H9 (cell line): ENCODE results near the gene SNN. TPM values are rescaled to one million over a fixed set of nuclear protein-coding genes. Genes with fewer than 3 reads are reported as not detected.

ENCODE experiments used
- DNase-seq: peaks from one replicate; pipeline ENCODE4 v3.0.0-alpha.2; 2017
- H2AFZ ChIP-seq: one replicate; pipeline ENCODE4 v1.6.1; 2013; ENCODE audit warnings: mild to moderate bottlenecking, low read length, control low read depth, moderate library complexity
- H2AK5ac ChIP-seq: 2 replicates; pipeline ENCODE4 v1.6.1; 2013; ENCODE audit warnings: low read length, control low read depth, mixed read lengths; ENCODE audit not compliant: insufficient read length
- H2BK120ac ChIP-seq: one replicate; pipeline ENCODE4 v1.6.1; 2013; ENCODE audit warnings: low read depth, mild to moderate bottlenecking, low read length, control low read depth, inconsistent platforms; ENCODE audit not compliant: poor library complexity, severe bottlenecking
- H2BK12ac ChIP-seq: 2 replicates; pipeline ENCODE4 v1.6.1; 2013; ENCODE audit warnings: low read length, control low read depth, mixed read lengths, low read depth; ENCODE audit not compliant: insufficient read length
- H2BK15ac ChIP-seq: 2 replicates; pipeline ENCODE4 v1.6.1; 2013; ENCODE audit warnings: low read depth, low read length, control low read depth
- H2BK20ac ChIP-seq: one replicate; pipeline ENCODE4 v1.6.1; 2013; ENCODE audit warnings: low read depth, mild to moderate bottlenecking, low read length, control low read depth, inconsistent platforms; ENCODE audit not compliant: poor library complexity, severe bottlenecking
- H2BK5ac ChIP-seq: 2 replicates; pipeline ENCODE4 v1.6.1; 2013; ENCODE audit warnings: low read length, control low read depth, mixed read lengths; ENCODE audit not compliant: insufficient read length
- H3K14ac ChIP-seq: 2 replicates; pipeline ENCODE4 v1.6.1; 2013; ENCODE audit warnings: low read length, control low read depth; ENCODE audit not compliant: insufficient read depth
- H3K18ac ChIP-seq: 2 replicates; pipeline ENCODE4 v1.6.1; 2013; ENCODE audit warnings: low read depth, mild to moderate bottlenecking, mixed read lengths, low read length, control low read depth; ENCODE audit not compliant: insufficient read length
- H3K23ac ChIP-seq: 2 replicates; pipeline ENCODE4 v1.6.1; 2013; ENCODE audit warnings: low read length, control low read depth, mixed read lengths, low read depth; ENCODE audit not compliant: insufficient read length
- H3K23me2 ChIP-seq: 2 replicates; pipeline ENCODE4 v1.6.1; 2013; ENCODE audit warnings: low read depth, mild to moderate bottlenecking, mixed read lengths, low read length, control low read depth; ENCODE audit not compliant: insufficient read length, poor library complexity, severe bottlenecking
- H3K27ac ChIP-seq: 2 replicates; pipeline ENCODE4 v1.5.1; 2013; ENCODE audit warnings: low read length, control low read depth, mixed read lengths, low read depth; ENCODE audit not compliant: insufficient read length
- H3K27me3 ChIP-seq: 2 replicates; pipeline ENCODE4 v1.6.1; 2013; ENCODE audit warnings: low read length, control low read depth, inconsistent platforms; ENCODE audit not compliant: insufficient read depth
- H3K4ac ChIP-seq: 2 replicates; pipeline ENCODE4 v1.6.1; 2013; ENCODE audit warnings: low read depth, mild to moderate bottlenecking, control low read depth, inconsistent platforms, low read length, moderate library complexity
- H3K4me1 ChIP-seq: 2 replicates; pipeline ENCODE4 v1.6.1; 2013; ENCODE audit warnings: low read length, control low read depth, inconsistent platforms; ENCODE audit not compliant: insufficient read depth
- H3K4me2 ChIP-seq: 2 replicates; pipeline ENCODE4 v1.6.1; 2013; ENCODE audit warnings: low read length, control low read depth, mixed read lengths; ENCODE audit not compliant: insufficient read length, insufficient read depth
- H3K56ac ChIP-seq: 2 replicates; pipeline ENCODE4 v1.6.1; 2013; ENCODE audit warnings: low read depth, mild to moderate bottlenecking, mixed read lengths, low read length, control low read depth; ENCODE audit not compliant: insufficient read length
- H3K79me1 ChIP-seq: 2 replicates; pipeline ENCODE4 v1.6.1; 2013; ENCODE audit warnings: low read depth, mild to moderate bottlenecking, moderate library complexity, low read length, control low read depth, inconsistent platforms; ENCODE audit not compliant: insufficient read depth, poor library complexity, severe bottlenecking
- H3K79me2 ChIP-seq: 2 replicates; pipeline ENCODE4 v1.6.1; 2013; ENCODE audit warnings: low read length, control low read depth, inconsistent platforms; ENCODE audit not compliant: insufficient read depth
- H3K9ac ChIP-seq: 2 replicates; pipeline ENCODE4 v1.6.1; 2013; ENCODE audit warnings: low read length, control low read depth, mixed read lengths; ENCODE audit not compliant: insufficient read length; ENCODE audit errors: extremely low read depth
- H3K9me3 ChIP-seq: one replicate; pipeline ENCODE4 v1.6.1; 2013; ENCODE audit warnings: low read depth, low read length, inconsistent platforms; ENCODE audit not compliant: control insufficient read depth
- H3T11ph ChIP-seq: one replicate; pipeline ENCODE4 v1.6.1; 2013; ENCODE audit warnings: mild to moderate bottlenecking, low read length, control low read depth, inconsistent platforms
- H4K20me1 ChIP-seq: one replicate; pipeline ENCODE4 v1.6.1; 2013; ENCODE audit not compliant: control insufficient read depth, insufficient read length, insufficient read depth
- H4K5ac ChIP-seq: 2 replicates; pipeline ENCODE4 v1.6.1; 2013; ENCODE audit warnings: low read depth, mild to moderate bottlenecking, mixed read lengths, low read length, control low read depth; ENCODE audit not compliant: insufficient read length
- H4K8ac ChIP-seq: replicated peaks from 2 replicates; pipeline ENCODE4 v1.6.1; 2013; ENCODE audit warnings: low read length, control low read depth, mixed read lengths, low read depth; ENCODE audit not compliant: insufficient read length
- H4K91ac ChIP-seq: 2 replicates; pipeline ENCODE4 v1.6.1; 2013; ENCODE audit warnings: low read depth, mild to moderate bottlenecking, moderate library complexity, mixed read lengths, low read length, control low read depth; ENCODE audit not compliant: insufficient read length
- H3K27ac Mint-ChIP-seq, 3 experiments: 2 replicates in 2 of 3; 3 replicates in 1 of 3; pipeline ENCODE4 v1.8.0; 2020 to 2021; ENCODE audit warnings: mixed read lengths in 3 of 3, mild to moderate bottlenecking in 1 of 3, moderate library complexity in 1 of 3
- H3K27me3 Mint-ChIP-seq: 2 replicates; pipeline ENCODE4 v1.8.0; 2021; ENCODE audit warnings: low read depth, mild to moderate bottlenecking, moderate library complexity, mixed read lengths
- H3K36me3 Mint-ChIP-seq, 3 experiments: 2 replicates in 2 of 3; 3 replicates in 1 of 3; pipeline ENCODE4 v1.8.0; 2020 to 2021; ENCODE audit warnings: low read depth in 3 of 3, mixed read lengths in 3 of 3; ENCODE audit not compliant: insufficient read depth in 1 of 3
- H3K4me1 Mint-ChIP-seq, 2 experiments: 2 replicates each; pipeline ENCODE4 v1.8.0; 2020; ENCODE audit warnings: mixed read lengths in 2 of 2
- H3K4me3 Mint-ChIP-seq, 2 experiments: 2 replicates in 1 of 2; 3 replicates in 1 of 2; pipeline ENCODE4 v1.8.0; 2020 to 2021; ENCODE audit warnings: mild to moderate bottlenecking in 2 of 2, mixed read lengths in 2 of 2, moderate library complexity in 1 of 2
- H3K9me3 Mint-ChIP-seq, 2 experiments: 2 replicates in 1 of 2; 3 replicates in 1 of 2; pipeline ENCODE4 v1.8.0; 2020; ENCODE audit warnings: mild to moderate bottlenecking in 2 of 2, mixed read lengths in 2 of 2, moderate library complexity in 1 of 2
- CTCF ChIP-seq: fragments of 200-600 bp; sonication (generic); conservative IDR thresholded peaks from 3 replicates; pipeline ENCODE4 v1.8.0; 2021; ENCODE audit warnings: antibody characterized with exemption, mild to moderate bottlenecking
- WGBS: extraction: QIAGEN DNeasy Blood & Tissue Kit; methylation state at CpG from one replicate; pipeline ENCODE4 v1.1.7; 2013; ENCODE audit warnings: missing lambda C conversion rate, low lambda C conversion rate, mixed read lengths; ENCODE audit not compliant: insufficient read length; ENCODE audit errors: extremely low coverage; 5-methylcytosine and 5-hydroxymethylcytosine counted together
- total RNA-seq: library from RNA; stranded (reverse); gene quantifications from 2 replicates; pipeline ENCODE4 v1.2.1, GENCODE V29; 2021

The SNN gene
- total RNA-seq, 1 experiment from 2014 or later: 44.2 TPM

GRCh38 chr16:11677959-11678881 lies 10.0 kb downstream of the SNN start:
- H2AFZ ChIP-seq: no peak overlapping the region
- no peaks in the 10 kb centered on the region for H3K27me3 ChIP-seq
- no peak overlapping the region for H3K9ac ChIP-seq
- H3K79me1 ChIP-seq: peaks cover 3% of the 10 kb centered on the region
- H2BK12ac ChIP-seq: no peak overlapping the region
- H2BK5ac ChIP-seq: no peak overlapping the region
- H3K4me2 ChIP-seq: no peak overlapping the region
- no peak overlapping the region for H3K4me3 Mint-ChIP-seq
- no peak overlapping the region for H2BK15ac ChIP-seq
- H3K4ac ChIP-seq: no peak overlapping the region
- no peak overlapping the region for H3K14ac ChIP-seq
- WGBS: no CpG with 5 or more reads among the region's 18 CpGs
- no peaks in the 10 kb centered on the region for H3K9me3 Mint-ChIP-seq
- no peak overlapping the region for H3K27ac ChIP-seq
- no peak overlapping the region for H3K18ac ChIP-seq
- no peak overlapping the region for H4K8ac ChIP-seq
- H2BK20ac ChIP-seq: no peak overlapping the region
- no peaks in the 10 kb centered on the region for H3K23me2 ChIP-seq
- no peak for DNase-seq
- no peaks in the 10 kb centered on the region for H3K9me3 ChIP-seq
- H3K56ac ChIP-seq: no peak overlapping the region
- no peaks in the 10 kb centered on the region for H3K79me2 ChIP-seq
- no peak overlapping the region for H2BK120ac ChIP-seq
- H3K4me1 ChIP-seq: no peaks in the 10 kb centered on the region
- H4K5ac ChIP-seq: no peak overlapping the region
- TF ChIP-seq CTCF: no peak
- peaks cover 2% of the 10 kb centered on the region for H4K20me1 ChIP-seq
- peak overlapping the region; percentile 16 to 92 (median 89); a peak in 4 of 7 replicates for H3K27ac Mint-ChIP-seq
- H3K4me1 Mint-ChIP-seq: peaks cover 9 to 22% of the 10 kb centered on the region in 2 experiments; a peak in 3 of 4 replicates
- H3T11ph ChIP-seq: no peak overlapping the region
- peaks cover 22 to 48% (median 40%) of the 10 kb centered on the region in 3 experiments for H3K36me3 Mint-ChIP-seq
- H2AK5ac ChIP-seq: no peak overlapping the region
- no peaks in the 10 kb centered on the region for H3K27me3 Mint-ChIP-seq
- no peak overlapping the region for H4K91ac ChIP-seq
- H3K23ac ChIP-seq: no peak overlapping the region
